WERI-Rb-1 (cell line): Measurements from ENCODE around the gene IGFBP4.

ENCODE experiments used
- DNase-seq: peaks from one replicate; pipeline ENCODE4 v3.0.0-alpha.2; 2020
- H3K27ac ChIP-seq: fragments of 250-450 bp; sonication (Bioruptor Pico); 2 replicates; pipeline ENCODE4 v1.5.1; 2020; ENCODE audit warnings: mild to moderate bottlenecking, moderate library complexity
- H3K27me3 ChIP-seq: fragments of 250-450 bp; sonication (Bioruptor Pico); 2 replicates; pipeline ENCODE4 v1.5.1; 2021; ENCODE audit warnings: mild to moderate bottlenecking, low read depth, moderate library complexity; ENCODE audit not compliant: insufficient read depth, severe bottlenecking
- H3K36me3 ChIP-seq: fragments of 250-450 bp; sonication (Bioruptor Pico); 2 replicates; pipeline ENCODE4 v1.5.1; 2020; ENCODE audit warnings: mild to moderate bottlenecking, moderate library complexity
- H3K4me3 ChIP-seq: 2 replicates; pipeline ENCODE4 v1.5.1; 2011; ENCODE audit warnings: low read depth, mild to moderate bottlenecking, control low read depth, low read length
- H3K9me3 ChIP-seq: fragments of 250-450 bp; sonication (Bioruptor Pico); 2 replicates; pipeline ENCODE4 v1.5.1; 2021; ENCODE audit warnings: mild to moderate bottlenecking, moderate library complexity; ENCODE audit not compliant: severe bottlenecking
- CTCF ChIP-seq: IDR thresholded peaks from 2 replicates; pipeline ENCODE4 v1.5.1; 2011; ENCODE audit warnings: low read depth, mild to moderate bottlenecking, control low read depth, inconsistent platforms, low read length

IGFBP4 gene

GRCh38 chr17:40436636-40437035, 6.6 kb upstream of the IGFBP4 start:
- no peak overlapping the region for H3K27ac ChIP-seq
- no peak for TF ChIP-seq CTCF
- no peak overlapping the region for H3K4me3 ChIP-seq
- no peaks in the 10 kb centered on the region for H3K27me3 ChIP-seq
- no peak for DNase-seq
- no peaks in the 10 kb centered on the region for H3K36me3 ChIP-seq
- H3K9me3 ChIP-seq, result no peaks in the 10 kb centered on the region

- no peak overlapping the region for H3K4me3 ChIP-seq
- H3K36me3 ChIP-seq, result no peaks in the 10 kb centered on the region
- no peak for TF ChIP-seq CTCF
- no peak for DNase-seq
- H3K27ac ChIP-seq, result no peak overlapping the region
- H3K27me3 ChIP-seq, result no peaks in the 10 kb centered on the region
- H3K9me3 ChIP-seq, result no peaks in the 10 kb centered on the region
Observed at GRCh38 chr17:40437095-40437732, 6.0 kb upstream of the IGFBP4 start.

- no peaks in the 10 kb centered on the region for H3K27me3 ChIP-seq
- TF ChIP-seq CTCF, result no peak
- H3K36me3 ChIP-seq, result no peaks in the 10 kb centered on the region
- no peak overlapping the region for H3K27ac ChIP-seq
- DNase-seq, result no peak
- H3K9me3 ChIP-seq, result no peaks in the 10 kb centered on the region
- H3K4me3 ChIP-seq, result no peak overlapping the region
Observed at GRCh38 chr17:40440166-40440565, 3.1 kb upstream of the IGFBP4 start.

- no peak for DNase-seq
- no peak for TF ChIP-seq CTCF
- Histone ChIP-seq H3K27ac (peak overlapping the region; percentile 67), H3K27me3 (no peaks in the 10 kb centered on the region), H3K36me3 (no peaks in the 10 kb centered on the region), H3K4me3 (peak overlapping the region; percentile 49), H3K9me3 (no peaks in the 10 kb centered on the region)
Observed at GRCh38 chr17:40442392-40443195, 656 bp upstream of the IGFBP4 start.

GRCh38 chr17:40443988-40444899, 994 bp downstream of the IGFBP4 start:
- 0 out of 2 replicates have a peak overlapping the region, but pooled peaks have one; percentile 20 for H3K27ac ChIP-seq
- no peaks in the 10 kb centered on the region; the same call in 1 of the 2 replicates for H3K36me3 ChIP-seq
- TF ChIP-seq CTCF, result no peak
- H3K4me3 ChIP-seq, result peak overlapping the region; percentile 49
- DNase-seq, result no peak
- H3K9me3 ChIP-seq, result no peaks in the 10 kb centered on the region
- H3K27me3 ChIP-seq, result no peaks in the 10 kb centered on the region
